Esophagus muscularis mucosa (tissue), 4 donors: ENCODE data around the gene RNF126. TPM values are rescaled to one million over a fixed set of nuclear protein-coding genes. Genes with fewer than 3 reads are reported as not detected.
"Not testable (repeated sequence)": the region's sequence is repeated elsewhere in the genome, so short reads cannot be mapped to it uniquely, and the experiment has no call there.

Source experiments
- DNase-seq: peaks from one replicate; pipeline ENCODE4 v3.0.0-alpha.2; 2017; ENCODE audit errors: extremely low spot score
- H3K27ac ChIP-seq, 4 donors: fragments of 200-600 bp; sonication (generic); replicated peaks in 1 of 4; 1 replicate in 3 of 4; 2 replicates in 1 of 4; pipeline ENCODE4 v1.5.1; 2016 to 2019; ENCODE audit warnings: mild to moderate bottlenecking in 1 of 4
- H3K27me3 ChIP-seq, 4 donors: fragments of 200-600 bp; sonication (generic); one replicate each; pipeline versions ENCODE4 v1.5.1 to v1.6.0; 2016 to 2019
- H3K36me3 ChIP-seq, 4 donors: fragments of 200-600 bp; sonication (generic); one replicate each; pipeline ENCODE4 v1.5.1; 2016 to 2019
- H3K4me1 ChIP-seq, 4 donors: fragments of 200-600 bp; sonication (generic); one replicate each; pipeline ENCODE4 v1.5.1; 2016 to 2019
- H3K4me3 ChIP-seq, 4 donors: fragments of 200-600 bp; sonication (generic); 1 replicate in 2 of 4; 2 replicates in 2 of 4; pipeline ENCODE4 v1.5.1; 2016 to 2019; ENCODE audit warnings: mild to moderate bottlenecking in 4 of 4, moderate library complexity in 1 of 4
- H3K9me3 ChIP-seq, 4 donors: fragments of 200-600 bp; sonication (generic); 1 replicate in 3 of 4; 2 replicates in 1 of 4; pipeline ENCODE4 v1.5.1; 2016 to 2019
- CTCF ChIP-seq, 3 experiments: fragments of 200-600 bp in 2 of 3; fragments of 450-650 bp in 1 of 3; sonication (generic) in 2 of 3; IDR thresholded peaks; one replicate each; pipeline ENCODE4 v1.5.1; 2017 to 2019; ENCODE audit warnings: antibody characterized with exemption in 3 of 3, mild to moderate bottlenecking in 2 of 3, moderate library complexity in 1 of 3
- EP300 ChIP-seq: sonication (generic); formaldehyde crosslinking; IDR thresholded peaks from one replicate; pipeline ENCODE4 v1.6.1; 2017; ENCODE audit warnings: antibody characterized with exemption
- POLR2A ChIP-seq: fragments of 450-650 bp; IDR thresholded peaks from one replicate; pipeline ENCODE4 v1.6.1; 2017; ENCODE audit warnings: antibody characterized with exemption, moderate library complexity, mild to moderate bottlenecking, low read depth
- POLR2AphosphoS5 ChIP-seq, 2 donors: sonication (generic); formaldehyde crosslinking; IDR thresholded peaks; one replicate each; pipeline ENCODE4 v1.6.1; 2017; ENCODE audit warnings: antibody characterized with exemption in 2 of 2
- WGBS: methylation state at CpG from one replicate; pipeline ENCODE4 v1.1.5; 2018; 5-methylcytosine and 5-hydroxymethylcytosine counted together
- intact Hi-C: fragments of 100-400 bp; cut with DNase I; formaldehyde crosslinking; loops from one replicate; pipeline ENCODE4 v1.15.1; 2023
- total RNA-seq, 4 donors: library from RNA; depleted of rRNA; stranded (reverse); fragments of >200 nt; gene quantifications; one replicate each; pipeline versions ENCODE4 v1.1.0 to v1.2.1, GENCODE V29; 2016

The RNF126 gene
- total RNA-seq, 4 donors from 2014 or later, result 41.5 to 63.5 (median 62.3) TPM

- intact Hi-C loops, result loop anchor here (5.0 kb wide), 1 partner anchor 56 kb away; no protein-coding TSS in a partner anchor
- WGBS, result under 1% methylated on average over 60 of the region's 67 CpGs
- H3K4me1 ChIP-seq, result peaks cover 20 to 54% (median 42%) of the 10 kb centered on the region in 4 donors
Observed at GRCh38 chr19:633068-633785, 29.8 kb downstream of the RNF126 start, which contains the start of gene POLRMT. POLRMT (minus strand) TSS chr19:633537; CDS start chr19:633512, 25 bp downstream.

DNA sequence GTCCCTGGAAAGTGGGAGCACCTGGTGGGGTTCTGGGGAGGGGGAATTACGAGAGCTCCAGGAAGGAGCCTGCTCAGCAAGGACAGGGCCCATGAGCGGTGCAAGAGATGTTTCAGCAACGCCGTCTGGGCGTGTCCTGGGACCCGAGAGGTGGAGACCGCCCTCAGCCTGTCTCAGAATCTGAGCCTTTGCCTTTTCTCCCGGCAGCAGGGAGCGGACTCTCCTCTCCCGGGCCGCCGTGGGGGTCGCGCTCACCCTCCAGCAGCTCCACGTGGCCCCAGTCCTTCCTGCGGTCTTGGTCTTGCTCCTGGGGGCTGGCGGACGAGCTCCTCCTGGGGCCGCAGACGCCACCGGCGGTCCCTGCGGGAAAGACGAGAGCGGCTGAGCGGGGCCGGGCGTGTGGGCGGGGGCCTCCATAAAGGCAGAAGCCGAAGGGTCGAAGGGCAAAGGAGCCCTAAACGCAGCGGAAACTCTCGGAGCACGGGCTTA lies 30.4 kb downstream of the RNF126 start:
- peak overlapping the region; percentile 65 to 81 (median 78) for H3K27ac ChIP-seq
- H3K4me3 ChIP-seq, result peak overlapping the region; percentile 66 to 97 (median 91)
- 3% methylated on average over 18 of the region's 35 CpGs for WGBS
- DNase-seq, result no peak
- no peaks in the 10 kb centered on the region for H3K27me3 ChIP-seq
- intact Hi-C loops, result loop anchor here (5.0 kb wide), 1 partner anchor 55 kb away; no protein-coding TSS in a partner anchor
- H3K36me3 ChIP-seq, result peaks cover 9 to 41% (median 31%) of the 10 kb centered on the region in 4 donors
- H3K9me3 ChIP-seq, result no peaks in the 10 kb centered on the region
- no peak for TF ChIP-seq CTCF (IDR thresholded peaks at IDR 0.05)
- TF ChIP-seq EP300, result no peak
- no peak for TF ChIP-seq POLR2AphosphoS5 (IDR thresholded peaks at IDR 0.05)
- no peak for TF ChIP-seq POLR2A
- H3K4me1 ChIP-seq, result peaks cover 20 to 54% (median 42%) of the 10 kb centered on the region in 4 donors

More at GRCh38 chr19:633068-633785, 29.8 kb downstream of the RNF126 start, which contains the start of gene POLRMT:
- H3K9me3 ChIP-seq, result no peaks in the 10 kb centered on the region
- H3K4me3 ChIP-seq, result peak within 1 kb of the TSS; percentile 66 to 97 (median 91)
- no peaks in the 10 kb centered on the region for H3K27me3 ChIP-seq
- H3K36me3 ChIP-seq, result peaks cover 9 to 35% (median 26%) of the 10 kb centered on the region in 4 donors
- TF ChIP-seq CTCF (IDR thresholded peaks at IDR 0.05) (peak in 1 of 3 experiments; percentile 14), POLR2AphosphoS5 (IDR thresholded peaks at IDR 0.05) (peak; percentile 80 to 89), POLR2A (no peak), EP300 (no peak)
- DNase-seq, result peak; percentile 99
- H3K27ac ChIP-seq, result peak within 1 kb of the TSS; percentile 65 to 81 (median 78)

- Histone ChIP-seq H3K4me1 (peaks cover 20 to 53% (median 42%) of the 10 kb centered on the region in 4 donors), H3K9me3 (no peaks in the 10 kb centered on the region), H3K36me3 (peaks cover 9 to 58% (median 45%) of the 10 kb centered on the region in 4 donors), H3K4me3 (no peak overlapping the region), H3K27me3 (no peaks in the 10 kb centered on the region), H3K27ac (no peak overlapping the region)
- no peak for DNase-seq
- no peak for TF ChIP-seq EP300
- TF ChIP-seq POLR2AphosphoS5 (IDR thresholded peaks at IDR 0.05), result no peak
- no peak for TF ChIP-seq POLR2A
- no peak for TF ChIP-seq CTCF (IDR thresholded peaks at IDR 0.05)
- intact Hi-C loops, result loop anchor here (5.0 kb wide), 1 partner anchor 53 kb away; no protein-coding TSS in a partner anchor
- 91% methylated on average over 20 of the region's 30 CpGs for WGBS
Observed at GRCh38 chr19:629961-630714, 32.9 kb downstream of the RNF126 start.

GRCh38 chr19:629515-629914 lies 33.5 kb downstream of the RNF126 start:
- H3K9me3 ChIP-seq, intact Hi-C loops, DNase-seq, H3K27ac ChIP-seq, H3K27me3 ChIP-seq, H3K4me3 ChIP-seq: not testable (repeated sequence)
- Histone ChIP-seq H3K36me3 (peaks cover 13 to 64% (median 52%) of the 10 kb centered on the region in 4 donors), H3K4me1 (peaks cover 17 to 47% (median 37%) of the 10 kb centered on the region in 4 donors)
- 52% methylated on average over 22 of the region's 25 CpGs for WGBS
